CD1c-positive myeloid dendritic cell (primary cell): ENCODE results near the gene IRAG1.
A peak's percentile ranks its signal among the peaks of the same experiment; 100 is the strongest.

Source experiments
- DNase-seq: peaks from one replicate; pipeline ENCODE4 v3.0.0-alpha.2; 2016; ENCODE audit errors: extremely low spot score

IRAG1 gene, protein sequence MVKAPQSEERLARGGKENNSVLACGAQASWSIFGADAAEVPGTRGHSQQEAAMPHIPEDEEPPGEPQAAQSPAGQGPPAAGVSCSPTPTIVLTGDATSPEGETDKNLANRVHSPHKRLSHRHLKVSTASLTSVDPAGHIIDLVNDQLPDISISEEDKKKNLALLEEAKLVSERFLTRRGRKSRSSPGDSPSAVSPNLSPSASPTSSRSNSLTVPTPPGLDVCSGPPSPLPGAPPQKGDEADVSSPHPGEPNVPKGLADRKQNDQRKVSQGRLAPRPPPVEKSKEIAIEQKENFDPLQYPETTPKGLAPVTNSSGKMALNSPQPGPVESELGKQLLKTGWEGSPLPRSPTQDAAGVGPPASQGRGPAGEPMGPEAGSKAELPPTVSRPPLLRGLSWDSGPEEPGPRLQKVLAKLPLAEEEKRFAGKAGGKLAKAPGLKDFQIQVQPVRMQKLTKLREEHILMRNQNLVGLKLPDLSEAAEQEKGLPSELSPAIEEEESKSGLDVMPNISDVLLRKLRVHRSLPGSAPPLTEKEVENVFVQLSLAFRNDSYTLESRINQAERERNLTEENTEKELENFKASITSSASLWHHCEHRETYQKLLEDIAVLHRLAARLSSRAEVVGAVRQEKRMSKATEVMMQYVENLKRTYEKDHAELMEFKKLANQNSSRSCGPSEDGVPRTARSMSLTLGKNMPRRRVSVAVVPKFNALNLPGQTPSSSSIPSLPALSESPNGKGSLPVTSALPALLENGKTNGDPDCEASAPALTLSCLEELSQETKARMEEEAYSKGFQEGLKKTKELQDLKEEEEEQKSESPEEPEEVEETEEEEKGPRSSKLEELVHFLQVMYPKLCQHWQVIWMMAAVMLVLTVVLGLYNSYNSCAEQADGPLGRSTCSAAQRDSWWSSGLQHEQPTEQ

DNA sequence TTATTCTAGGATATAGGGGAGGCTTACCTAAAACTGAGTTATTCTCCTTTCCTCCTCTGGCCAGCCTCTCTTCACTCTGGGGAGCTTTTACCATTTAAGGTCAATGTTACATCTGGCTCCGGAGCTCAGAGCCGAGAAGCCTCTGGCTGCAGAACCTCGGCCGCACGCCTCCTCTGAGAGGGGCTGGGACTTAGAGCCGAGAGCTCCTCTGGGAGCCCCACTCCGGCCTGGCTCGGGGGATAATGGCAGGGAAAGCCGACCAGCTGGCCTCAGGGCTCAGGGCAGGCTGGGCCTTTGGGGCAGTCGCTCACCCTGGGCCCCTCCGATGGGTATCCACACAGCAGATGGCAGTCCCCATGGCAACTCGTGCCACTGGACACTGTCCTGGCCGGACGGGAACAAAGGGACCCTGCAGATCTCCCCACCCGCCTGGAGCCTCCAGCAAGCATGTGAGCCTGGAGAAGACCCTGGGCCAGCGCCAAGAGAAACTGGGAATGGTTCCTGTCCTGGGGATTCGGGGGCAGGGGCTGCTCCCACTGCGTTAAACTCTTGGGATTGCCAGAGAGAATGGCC lies at the start of gene IRAG1:
Gene IRAG1 (minus strand): TSS at position 247 of the 573 bp plus-strand sequence. CDS start 153 bp downstream, at position 94.
- no peak for DNase-seq

DNA sequence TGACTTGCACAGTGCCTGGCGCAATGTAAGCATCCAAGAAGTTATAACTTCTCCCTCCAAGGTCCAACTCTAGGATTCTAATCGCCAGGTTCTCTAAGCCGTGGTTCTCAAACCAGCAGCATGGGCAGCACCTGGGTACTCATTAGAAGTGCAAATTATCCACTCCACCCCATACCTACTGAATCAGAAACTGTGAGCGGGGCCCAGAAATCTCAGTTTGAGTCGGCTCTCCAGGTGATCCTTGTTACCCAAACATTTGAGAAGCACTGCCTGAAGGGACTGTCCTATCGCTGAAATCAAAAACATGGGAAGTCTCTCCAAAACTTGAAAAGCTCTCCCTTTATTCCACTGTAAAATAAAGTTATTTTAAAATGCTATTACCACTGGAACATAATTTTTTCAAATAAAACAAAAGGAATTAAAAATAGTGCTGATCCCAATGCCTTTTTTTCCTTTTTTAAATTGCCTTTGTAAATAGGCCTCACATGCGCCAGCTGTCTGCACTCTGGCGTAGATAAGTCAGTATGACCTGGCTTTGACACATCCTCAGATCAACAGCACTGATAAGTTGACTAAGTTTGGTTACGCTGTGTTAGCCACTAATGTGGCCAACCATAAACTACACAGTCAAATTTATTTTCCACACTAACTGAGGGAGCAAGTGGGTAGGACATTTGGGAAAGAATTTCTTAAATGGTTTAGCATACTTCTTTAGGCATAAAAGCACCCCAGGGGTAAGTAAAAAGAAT lies 49.1 kb upstream of the IRAG1 start:
- DNase-seq = peak; percentile 15

DNA sequence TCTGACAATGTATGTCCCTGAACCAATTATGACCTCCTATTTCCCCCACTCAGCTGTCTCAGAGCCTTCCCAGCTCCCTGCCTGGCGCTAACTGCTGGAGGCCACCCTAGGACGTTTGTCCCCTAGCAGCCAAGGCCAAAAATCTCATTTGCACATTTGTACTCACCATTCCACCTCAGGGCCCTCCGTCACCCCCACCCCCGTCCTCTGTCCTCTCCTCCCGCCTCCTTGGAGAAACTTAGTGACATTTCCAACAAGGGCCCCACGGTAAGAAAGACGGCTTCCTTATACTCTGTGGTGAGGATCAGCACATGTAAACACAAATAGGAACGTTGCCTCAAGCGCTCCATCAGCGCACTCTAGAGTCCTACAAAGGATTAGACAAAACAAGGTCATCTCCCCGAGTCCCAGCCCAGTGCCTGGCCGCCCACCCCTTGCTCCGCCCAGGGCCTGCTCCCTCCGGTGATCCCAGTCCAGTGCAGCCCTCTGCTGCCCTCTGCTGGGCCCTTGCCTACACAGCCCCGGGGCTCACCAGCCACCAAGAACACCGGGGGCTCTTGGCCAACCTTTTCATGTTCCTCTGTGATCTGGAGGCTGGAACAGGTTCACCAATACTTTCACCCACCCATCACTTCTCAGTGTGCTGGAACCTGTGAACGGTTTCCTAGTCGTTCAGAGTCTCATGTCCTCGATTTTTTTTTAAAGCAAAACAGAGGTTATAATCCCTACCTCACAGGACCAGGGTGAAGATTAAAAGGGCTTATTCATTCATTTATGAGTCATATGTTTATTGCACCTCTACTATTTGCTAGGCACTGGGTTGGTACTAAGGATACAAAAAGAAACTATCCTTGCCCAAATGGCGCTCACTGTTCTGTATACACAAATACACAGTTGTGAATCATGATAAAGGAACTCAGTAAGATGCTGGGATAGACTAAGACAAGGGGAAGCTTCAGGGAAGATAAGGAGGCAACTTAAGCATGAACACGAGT lies 42.2 kb upstream of the IRAG1 start:
- peak; percentile 95 for DNase-seq

DNA sequence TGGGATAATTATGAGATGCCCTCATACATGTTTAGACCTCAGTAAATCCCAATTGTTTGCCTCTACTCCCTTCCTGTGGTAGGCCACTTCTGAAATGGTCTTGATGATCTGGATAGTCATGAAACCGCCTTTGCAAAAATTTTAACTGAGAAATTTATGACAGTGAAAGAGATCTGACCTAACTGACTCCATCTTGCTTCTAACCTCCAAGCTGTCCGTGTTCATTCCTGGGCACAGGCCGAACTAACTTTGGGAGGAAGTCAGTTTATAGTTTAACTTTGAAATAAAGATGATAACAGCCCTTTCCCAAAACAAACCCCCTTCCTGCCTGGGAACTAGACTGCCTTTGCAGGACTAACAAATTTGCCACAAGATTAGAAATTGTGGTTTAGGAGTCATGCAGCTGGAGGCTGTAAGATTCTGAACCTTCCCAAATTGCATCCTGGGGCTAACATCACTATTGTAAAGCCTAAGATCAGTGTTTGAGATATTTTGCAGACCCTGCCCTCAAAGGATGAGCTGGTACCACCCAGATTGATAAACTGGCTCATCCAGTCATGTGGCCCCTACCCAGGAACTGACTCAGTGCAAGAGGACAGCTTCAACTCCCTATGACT lies 37.6 kb upstream of the IRAG1 start:
- DNase-seq = no peak

DNA sequence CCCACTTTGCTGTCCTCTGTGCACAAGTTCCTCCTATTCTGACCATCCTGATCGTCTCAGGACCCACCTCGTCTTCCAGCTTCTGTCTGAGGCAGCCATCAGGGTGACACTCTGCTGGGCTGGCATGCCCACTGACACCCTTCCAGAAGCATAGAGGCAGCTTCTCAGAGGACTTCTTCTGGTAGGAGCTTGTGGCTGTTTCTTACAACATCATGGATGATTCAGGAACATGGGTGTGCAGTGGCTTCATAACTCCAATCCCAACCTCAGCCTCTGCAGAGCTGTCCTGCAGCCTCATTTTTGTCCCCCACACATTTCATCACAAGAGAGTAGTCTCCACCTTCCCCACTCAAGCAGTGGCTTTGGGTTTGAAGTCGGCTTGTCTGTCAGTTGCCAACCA lies 36.6 kb upstream of the IRAG1 start:
- peak; percentile 57 for DNase-seq

DNA sequence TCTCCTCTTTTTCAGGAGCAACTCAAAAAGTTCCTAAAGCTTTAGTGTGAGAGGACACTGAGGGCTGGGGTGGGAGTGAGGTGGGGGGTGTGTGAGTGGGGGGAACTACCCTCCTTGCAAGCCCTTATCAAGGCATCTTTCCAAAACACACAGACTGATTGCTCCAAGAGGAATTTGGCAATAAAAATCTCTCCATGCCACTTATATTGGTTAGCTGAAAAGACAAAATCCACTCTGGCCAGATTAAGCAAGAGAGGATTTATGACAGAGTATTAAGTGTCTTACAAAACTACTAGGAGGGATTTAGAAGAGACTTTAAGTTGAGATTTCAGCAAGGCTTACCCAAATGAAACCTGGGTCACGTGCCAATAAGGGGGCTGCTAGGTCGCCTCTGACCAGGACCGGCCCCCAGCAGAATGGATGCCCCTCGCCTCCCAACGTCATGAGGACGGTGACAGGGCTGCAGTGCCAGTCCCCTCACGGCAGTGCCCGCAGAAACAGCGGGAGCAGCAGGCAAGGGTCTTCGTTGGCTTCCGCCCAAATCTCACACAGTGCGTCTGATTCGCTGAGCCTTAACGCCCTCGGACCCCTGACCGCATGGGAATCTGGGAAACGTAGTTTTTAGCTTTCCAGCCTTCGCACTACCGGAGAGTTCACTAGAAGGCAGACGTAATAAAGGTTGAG lies 35.4 kb upstream of the IRAG1 start:
- DNase-seq = no peak

- no peak for DNase-seq
Measured at GRCh38 chr11:10728154-10728553, 34.6 kb upstream of the IRAG1 start.

DNA sequence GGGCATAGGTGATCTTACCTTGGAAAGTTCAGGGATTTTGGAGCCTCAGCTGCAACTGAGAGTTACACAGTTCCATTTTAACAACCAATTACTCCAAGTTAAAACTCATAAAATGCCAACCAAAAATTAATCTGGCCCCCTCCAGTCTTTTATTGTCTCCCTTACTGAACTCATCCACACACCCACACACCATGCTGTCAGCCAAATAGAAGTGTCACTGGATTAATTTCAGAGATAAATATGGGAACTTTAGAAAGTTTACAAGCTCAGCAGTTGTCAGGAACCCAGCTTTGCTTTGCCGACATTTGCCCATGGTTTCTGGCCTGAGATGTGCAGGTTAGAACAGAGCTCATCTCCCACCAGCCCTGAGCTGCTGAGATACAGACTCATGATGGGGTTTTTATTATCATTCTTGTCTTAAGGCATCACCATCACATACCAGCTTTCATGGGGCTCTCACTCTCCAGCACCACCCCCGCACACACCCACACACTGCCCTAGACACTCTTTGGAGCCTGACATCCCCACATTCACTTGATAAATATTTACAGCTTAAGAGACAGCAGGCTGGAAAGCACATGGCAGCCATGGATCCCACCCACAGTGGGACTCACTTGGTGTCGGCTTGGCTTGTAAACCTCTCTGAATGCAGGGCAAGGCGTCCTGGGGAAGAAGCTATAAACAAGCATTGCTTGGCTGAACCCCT lies 33.7 kb upstream of the IRAG1 start:
- peak; percentile 17 for DNase-seq

GRCh38 chr11:10725907-10726253 lies 32.3 kb upstream of the IRAG1 start:
- DNase-seq = no peak

GRCh38 chr11:10725114-10725906 lies 31.8 kb upstream of the IRAG1 start:
- DNase-seq = peak; percentile 90

- DNase-seq = no peak
Measured at GRCh38 chr11:10722307-10722706, 28.8 kb upstream of the IRAG1 start.

DNA sequence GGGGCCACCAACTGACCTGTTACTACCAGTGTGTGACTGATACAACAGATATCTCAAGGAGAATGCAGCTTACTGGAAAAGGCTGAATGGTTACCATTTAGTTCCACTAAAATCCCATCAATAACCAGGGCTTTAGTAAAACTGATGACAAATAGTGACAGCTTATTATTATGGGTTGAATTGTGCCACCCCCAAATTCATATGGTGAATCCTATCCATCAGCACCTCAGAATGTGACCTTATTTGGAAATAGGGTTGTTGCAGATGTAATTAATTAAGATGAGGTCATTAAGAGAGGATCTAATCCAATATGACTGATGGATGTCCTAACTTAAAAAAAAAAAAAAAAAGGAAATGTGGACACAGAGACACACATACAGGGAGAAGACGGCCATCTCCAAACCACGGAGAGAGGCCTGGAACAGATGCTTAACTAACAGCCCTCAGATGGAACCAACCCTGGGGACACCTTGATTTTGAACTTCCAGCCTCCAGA lies 27.4 kb upstream of the IRAG1 start:
- no peak for DNase-seq

- DNase-seq = no peak
Measured at GRCh38 chr11:10719616-10720015, 26.1 kb upstream of the IRAG1 start.

- no peak for DNase-seq
Measured at GRCh38 chr11:10716543-10717259, 23.1 kb upstream of the IRAG1 start.

DNA sequence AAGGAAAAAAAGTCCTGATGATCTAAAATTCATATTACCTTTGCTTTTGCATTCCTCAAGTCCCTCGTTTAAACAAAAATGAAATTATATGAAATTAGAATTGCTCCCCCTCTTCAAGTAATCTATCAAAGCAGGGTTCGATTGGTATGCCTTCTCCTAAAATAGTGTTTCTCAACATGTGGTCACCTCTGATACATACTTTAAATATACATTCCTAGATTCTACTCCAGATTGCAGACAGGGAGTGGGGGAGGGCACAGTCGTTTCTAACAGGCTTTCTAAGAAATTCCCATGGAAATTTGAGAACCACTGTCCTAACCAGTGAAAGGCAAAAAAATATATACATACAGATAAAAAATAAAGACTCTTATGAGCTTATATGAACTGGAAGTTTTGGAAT lies 22.6 kb upstream of the IRAG1 start:
- no peak for DNase-seq

GRCh38 chr11:10715571-10715970 lies 22.0 kb upstream of the IRAG1 start:
- no peak for DNase-seq
